HG03025 (cell line): ENCODE data around the gene HSP90AB1.
A peak's percentile ranks its signal among the peaks of the same experiment; 100 is the strongest.

ENCODE experiments used
- ATAC-seq: cut with Tn5 transposase; IDR thresholded peaks from one replicate; pipeline ENCODE4 v1.9.1; 2021; ENCODE audit warnings: mild to moderate bottlenecking, moderate library complexity; ENCODE audit not compliant: unreplicated experiment, low FRiP score

Gene HSP90AB1

DNA sequence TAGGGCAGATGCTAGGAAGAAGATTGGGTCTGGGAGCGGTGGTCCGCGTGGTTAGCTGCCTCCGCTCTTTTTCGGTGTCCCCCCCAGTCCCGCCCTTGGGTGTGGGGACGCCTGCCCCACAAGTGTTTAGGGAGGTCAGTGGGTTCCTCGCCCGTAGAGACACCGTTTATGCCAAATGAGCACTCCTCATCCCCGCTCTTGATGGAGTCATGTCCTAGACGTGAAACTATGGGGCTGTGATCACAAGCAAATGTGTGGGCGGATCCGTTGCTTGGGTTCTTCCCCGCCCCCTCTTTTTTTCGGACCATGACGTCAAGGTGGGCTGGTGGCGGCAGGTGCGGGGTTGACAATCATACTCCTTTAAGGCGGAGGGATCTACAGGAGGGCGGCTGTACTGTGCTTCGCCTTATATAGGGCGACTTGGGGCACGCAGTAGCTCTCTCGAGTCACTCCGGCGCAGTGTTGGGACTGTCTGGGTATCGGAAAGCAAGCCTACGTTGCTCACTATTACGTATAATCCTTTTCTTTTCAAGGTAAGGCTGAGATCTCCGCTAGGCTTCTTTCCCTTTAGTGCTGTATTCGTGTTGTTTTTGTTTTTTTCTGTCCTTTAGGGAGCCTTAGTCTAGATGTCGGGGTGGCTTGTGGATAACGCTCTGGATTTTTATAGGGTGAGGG, at the start of gene HSP90AB1:
Gene HSP90AB1 (plus strand): TSS at position 439 of the 675 bp plus-strand sequence. CDS start 1,529 bp downstream, outside the sequence.
- ATAC-seq: peak; percentile 60

DNA sequence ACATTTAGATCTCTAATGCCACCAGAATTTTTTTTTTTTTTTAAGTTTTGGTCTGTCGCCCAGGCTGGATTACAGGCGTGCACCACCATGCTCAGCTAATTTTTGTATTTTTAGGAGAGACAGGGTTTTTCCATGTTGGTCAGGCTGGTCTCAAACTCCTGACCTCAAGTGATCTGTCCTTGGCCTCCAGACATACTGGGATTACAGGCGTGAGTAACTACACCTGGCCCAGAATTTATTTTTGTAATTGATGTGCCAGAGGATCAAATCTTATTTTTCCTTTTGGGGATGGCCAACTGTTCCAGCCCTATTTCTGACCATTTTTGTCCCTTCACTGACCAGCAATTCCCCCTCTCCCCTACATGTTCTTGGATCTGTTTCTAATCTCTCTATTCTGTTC, 48.2 kb upstream of the HSP90AB1 start:
- ATAC-seq: no peak

DNA sequence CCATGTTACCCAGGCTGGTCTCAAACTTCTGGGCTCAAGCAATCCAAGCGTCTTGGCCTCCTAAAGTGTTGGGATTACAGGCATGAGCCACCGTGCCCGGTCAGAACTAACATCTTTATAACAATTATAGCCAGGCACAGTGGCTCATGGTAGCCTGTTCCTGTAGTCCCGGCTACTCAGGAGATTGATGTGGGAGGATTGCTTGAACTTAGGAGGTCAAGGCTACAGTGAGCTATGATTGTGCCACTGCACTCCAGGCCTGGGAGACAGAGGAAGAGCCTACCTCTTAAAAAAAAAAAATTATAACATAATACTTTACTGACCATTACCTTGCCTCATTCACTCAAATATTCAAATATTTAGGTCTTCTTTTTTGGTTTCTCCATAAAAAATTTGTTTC, 47.0 kb upstream of the HSP90AB1 start:
- no peak for ATAC-seq

DNA sequence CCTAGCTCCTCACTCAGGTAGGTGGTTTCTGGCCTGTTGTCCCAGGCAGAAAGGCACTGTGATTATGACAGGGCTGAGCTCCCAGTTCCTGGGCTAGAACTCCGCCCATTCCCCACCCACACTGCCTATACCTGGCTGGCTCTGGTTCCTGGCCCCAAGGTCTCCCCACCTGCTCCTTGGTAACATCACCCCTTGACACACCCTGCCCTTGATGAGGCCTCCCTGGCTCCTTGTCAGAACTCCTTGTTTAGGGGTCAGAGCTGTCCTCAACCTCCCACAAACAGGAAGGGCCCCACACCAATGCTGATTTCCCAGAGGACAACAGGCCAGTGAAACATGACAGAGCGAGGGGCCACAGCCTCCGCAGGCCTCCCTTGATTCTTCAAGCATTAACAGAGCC, 45.7 kb upstream of the HSP90AB1 start:
- no peak for ATAC-seq

DNA sequence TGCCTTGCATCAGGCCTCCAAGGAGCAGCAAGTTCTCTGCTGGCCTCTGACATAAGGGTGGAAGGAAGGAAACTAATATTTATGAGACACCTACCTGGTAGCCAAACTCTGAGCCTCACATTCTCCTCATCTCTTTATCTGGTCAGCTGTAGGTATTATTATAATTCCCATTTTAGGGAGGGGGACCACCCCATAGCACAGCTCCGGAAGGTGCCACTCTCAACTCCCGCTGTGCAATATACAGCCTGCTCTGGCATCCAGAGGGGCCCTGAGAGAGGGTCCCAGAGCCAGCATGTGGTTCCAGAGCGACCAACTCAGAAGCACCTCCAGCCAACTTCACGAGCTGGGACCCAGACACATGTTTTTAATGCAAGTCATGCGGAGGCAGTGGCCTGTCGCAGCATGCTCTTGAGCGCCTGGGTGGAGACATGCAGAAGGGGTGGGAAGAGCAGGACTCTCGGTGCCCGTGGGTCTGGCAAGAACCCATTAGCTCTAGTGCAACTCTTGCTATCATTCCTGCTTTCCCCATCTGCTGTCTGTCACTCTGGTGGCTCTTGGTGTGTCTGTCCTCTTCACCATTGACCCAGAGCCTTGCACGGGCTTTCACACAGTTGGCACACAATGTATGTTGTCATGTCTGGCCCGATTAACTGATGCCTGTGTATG, 45.1 kb upstream of the HSP90AB1 start:
- no peak for ATAC-seq

DNA sequence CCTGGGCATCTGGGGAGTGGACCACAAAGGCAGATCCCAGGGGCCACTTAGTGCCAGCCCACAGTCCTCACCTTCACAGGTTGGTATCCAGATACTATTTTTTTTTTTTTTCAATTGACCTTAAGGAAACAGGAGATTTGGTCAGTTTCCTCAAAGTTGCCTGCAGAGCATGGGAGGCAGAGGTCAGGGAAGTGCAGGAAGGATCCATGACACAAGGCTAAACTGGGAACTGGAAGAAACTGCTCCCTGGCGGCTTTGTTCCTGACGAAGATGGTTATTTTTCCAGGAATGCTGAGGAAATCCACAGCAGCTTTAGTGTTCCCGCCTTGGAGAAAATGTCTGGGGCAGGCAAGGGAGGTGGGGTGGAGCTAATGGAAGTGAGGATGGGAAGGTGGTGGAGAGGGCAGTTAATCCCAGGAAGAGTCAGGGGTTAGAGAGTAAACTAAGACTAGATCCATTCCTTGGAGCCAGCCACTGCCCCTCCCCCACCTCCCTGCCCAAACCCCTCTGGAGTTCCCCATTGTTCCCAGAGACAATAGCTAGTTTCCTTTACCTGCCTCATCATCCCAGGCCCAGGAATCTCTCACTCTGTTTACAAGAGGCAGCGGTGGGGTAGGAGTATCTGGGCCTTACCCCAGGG, 44.4 kb upstream of the HSP90AB1 start:
- ATAC-seq: no peak

DNA sequence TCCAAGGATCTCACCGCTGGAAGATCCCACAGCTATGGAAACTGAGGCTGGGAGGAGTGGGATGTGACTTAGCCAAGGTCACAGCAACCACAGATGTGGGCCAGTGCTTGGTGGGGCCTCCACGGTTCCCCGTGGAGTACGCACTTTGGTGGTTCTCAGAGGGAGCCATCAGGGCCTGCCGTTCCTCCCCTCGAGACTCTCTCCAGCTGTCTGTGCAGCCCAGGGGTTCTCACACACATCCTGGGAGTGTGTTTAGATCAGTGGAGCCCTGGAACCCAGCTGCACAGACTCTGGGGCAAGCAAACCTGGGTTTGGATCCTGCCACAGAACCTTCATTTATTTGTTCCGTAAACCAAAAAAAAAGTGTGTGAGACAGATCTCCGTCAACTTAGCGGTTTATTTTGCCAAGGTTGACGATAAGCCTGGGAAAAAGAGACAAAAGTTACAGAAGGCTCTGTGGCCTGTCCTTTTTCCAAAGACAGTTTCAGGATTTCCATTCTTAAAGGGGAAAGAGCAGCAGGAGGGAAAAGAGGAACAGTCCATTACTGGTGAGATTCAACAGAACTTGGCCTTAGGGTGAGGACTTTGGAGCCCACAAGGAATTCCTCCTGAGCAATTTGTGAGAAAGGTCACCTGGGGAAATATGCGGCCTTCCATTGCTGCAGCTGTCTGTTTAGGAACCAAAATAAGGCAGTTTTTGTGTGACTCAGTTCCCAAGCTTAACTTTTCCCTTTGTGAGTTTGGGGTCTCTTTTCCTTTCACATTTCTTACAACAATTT, 43.7 kb upstream of the HSP90AB1 start:
- ATAC-seq: no peak

DNA sequence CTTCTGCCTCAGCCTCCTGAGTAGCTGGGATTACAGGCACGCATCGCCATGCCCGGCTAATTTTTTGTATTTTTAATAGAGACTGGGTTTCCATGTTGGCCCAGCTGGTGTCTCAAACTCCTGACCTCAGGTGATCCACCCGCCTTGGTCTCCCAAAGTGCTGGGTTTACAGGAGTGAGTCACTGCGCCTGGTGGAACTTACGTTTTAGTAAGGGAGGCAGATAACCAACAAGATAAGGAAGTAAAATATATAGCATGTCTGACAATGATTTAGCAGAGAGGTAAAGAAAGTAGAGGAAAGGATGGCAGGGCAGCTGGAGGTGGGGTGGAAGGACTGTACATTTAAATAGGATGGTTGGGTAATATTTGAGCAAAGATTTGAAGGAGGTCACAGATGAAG, 42.9 kb upstream of the HSP90AB1 start:
- no peak for ATAC-seq

DNA sequence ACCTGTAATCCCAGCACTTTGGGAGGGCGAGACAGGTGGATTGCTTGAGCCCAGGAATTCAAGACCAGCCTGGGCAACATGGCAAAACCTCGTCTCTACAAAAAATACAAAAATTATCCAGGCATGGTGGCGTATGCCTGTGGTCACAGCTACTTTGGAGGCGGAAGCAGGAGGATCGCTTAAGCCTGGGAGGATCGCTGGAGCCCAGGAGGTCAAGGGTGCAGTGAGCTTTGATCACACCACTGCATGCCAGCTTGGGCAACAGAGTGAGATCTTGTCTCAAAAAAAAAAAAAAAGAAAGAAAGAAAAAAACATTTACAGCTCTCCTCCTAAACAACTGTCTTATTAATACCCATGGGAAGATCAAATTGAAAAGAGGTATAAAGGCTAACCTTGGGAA, 38.9 kb upstream of the HSP90AB1 start:
- no peak for ATAC-seq

DNA sequence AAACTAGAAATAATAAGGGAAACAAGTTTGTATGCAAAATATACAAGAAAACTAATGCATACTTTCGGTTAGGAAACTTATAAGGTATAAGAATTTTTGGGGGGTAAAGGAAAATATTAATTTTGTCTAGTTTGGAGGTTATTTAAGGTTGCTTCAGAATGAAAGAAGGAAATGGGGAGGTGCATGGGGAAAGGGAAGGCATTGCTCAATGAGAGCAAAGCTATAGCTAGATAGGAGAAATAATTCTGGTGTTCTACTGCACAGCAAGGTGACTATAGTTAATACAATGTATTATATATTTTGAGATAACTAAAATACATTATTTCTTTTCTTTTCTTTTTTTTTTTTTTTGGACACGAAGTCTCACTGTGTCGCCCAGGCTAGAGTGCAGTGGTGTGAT, 35.6 kb upstream of the HSP90AB1 start:
- no peak for ATAC-seq

DNA sequence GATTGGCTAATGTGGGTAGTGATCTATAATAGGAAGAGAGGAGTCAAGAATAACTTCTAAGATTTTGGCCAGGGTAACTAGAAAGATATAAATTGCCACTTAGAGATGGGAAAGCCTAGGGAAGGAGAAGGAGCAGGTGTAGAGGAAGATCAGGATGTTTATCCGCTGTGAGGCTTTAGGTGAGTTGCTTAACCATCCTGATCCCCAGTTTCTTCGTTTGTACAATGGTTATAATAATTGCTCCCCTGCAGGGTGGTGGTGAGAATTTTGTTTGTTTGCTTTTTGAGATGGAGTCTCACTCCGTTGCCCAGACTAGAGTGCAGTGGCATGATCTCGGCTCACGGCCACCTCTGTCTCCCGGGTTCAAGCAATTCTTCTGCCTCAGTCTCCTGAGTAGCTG, 32.6 kb upstream of the HSP90AB1 start:
- no peak for ATAC-seq

DNA sequence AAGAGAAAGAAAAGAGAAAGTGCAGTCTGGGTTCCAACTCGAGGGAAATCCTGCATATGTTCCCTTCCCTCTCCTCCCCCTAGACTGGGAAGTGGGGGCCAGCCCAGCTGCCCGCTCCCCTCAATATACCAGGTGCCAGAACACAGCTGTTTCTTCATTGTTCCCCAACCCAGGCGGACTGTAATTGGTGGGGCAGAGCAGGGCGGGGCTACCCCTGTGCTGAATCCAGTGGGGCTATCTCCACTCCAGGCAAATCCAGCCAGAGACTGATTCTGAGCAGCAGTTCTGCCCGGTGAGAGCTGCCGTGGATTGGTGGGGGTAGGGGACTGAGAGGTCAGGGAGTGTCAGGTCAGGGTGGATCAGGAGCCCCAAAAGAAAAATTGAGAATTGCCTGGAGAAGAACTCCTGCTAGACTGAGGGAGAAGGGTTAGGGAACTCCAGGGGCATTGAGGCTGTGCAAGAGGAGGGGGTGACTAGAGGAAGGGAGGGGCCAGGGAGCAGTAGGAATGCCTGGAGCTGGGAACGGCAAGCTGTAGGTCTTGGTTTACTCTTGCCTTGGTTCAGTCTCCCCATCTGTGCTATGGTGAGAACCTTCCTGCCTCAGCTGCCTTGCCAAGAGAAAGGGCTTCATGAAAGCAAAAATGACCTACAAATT, 30.1 kb upstream of the HSP90AB1 start, which contains the start of gene MYMX:
Gene MYMX (plus strand): TSS at position 250 of the 655 bp plus-strand sequence. CDS start 546 bp downstream, outside the sequence.
- no peak for ATAC-seq

DNA sequence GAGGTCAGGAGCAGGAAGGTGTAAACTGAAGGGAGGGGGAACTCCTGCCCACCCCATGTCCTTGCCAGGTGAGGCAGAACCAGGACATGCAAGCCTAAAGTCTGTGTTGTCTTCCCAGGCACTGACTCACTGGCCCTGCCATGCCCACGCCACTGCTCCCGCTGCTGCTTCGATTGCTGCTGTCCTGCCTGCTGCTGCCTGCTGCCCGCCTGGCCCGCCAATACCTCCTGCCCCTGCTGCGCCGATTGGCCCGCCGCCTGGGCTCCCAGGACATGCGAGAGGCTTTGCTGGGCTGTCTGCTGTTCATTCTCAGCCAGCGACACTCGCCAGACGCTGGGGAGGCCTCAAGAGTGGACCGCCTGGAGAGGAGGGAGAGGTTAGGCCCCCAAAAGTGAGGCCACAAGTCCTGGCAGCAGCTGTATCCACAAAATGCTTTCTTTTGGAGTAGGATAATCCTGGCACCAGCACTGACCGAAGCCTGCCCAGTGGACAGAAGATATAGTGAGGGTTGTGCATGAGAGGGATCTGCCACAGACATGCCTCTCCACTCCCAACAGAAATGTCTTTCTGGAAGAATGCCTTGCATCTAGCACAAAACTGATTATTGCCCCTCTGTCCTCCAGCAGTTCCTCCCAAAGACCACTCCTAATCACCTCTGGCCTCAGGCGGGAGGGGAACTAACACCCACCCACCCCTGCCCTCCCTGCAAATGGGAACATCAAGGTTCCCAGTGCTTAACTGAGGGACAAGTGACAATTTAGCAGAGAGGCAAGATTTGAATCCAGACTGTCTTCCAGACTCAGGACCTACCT, 29.4 kb upstream of the HSP90AB1 start:
- no peak for ATAC-seq

DNA sequence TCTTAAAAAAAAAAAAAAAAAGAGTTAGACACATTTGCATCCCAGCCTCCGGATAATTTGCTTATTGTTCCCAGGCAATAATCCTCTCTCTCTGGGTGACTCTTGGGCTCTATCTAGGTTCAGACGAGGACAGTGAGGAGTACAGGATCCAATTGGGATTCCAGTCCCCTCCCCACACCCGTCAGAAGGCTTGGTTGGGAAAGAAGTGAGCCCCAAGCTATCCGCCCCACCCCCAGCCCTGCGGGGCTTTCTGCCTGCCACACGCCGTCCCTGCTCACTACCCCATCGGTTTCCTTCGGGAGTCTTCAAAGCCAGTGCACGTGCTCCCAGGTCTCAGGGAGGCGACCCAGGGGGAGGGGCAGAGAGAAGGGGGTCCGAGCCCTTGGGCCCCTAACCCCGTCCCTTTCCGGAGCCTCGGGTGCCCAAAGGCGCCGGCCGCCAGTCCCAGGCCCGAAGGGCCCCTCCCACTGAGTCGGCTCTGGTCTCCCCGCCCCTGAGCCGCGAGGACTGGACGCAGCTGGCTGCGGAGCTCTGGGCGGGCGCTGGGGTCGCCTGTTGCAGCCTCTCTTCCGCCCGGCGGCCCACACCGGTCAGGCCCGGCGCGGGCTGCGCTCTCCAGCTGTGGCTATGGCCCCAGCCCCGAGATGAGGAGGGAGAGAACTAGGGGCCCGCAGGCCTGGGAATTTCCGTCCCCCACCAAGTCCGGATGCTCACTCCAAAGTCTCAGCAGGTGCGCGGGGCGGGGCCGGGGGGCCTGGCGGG, 27.7 kb upstream of the HSP90AB1 start:
- ATAC-seq: no peak

DNA sequence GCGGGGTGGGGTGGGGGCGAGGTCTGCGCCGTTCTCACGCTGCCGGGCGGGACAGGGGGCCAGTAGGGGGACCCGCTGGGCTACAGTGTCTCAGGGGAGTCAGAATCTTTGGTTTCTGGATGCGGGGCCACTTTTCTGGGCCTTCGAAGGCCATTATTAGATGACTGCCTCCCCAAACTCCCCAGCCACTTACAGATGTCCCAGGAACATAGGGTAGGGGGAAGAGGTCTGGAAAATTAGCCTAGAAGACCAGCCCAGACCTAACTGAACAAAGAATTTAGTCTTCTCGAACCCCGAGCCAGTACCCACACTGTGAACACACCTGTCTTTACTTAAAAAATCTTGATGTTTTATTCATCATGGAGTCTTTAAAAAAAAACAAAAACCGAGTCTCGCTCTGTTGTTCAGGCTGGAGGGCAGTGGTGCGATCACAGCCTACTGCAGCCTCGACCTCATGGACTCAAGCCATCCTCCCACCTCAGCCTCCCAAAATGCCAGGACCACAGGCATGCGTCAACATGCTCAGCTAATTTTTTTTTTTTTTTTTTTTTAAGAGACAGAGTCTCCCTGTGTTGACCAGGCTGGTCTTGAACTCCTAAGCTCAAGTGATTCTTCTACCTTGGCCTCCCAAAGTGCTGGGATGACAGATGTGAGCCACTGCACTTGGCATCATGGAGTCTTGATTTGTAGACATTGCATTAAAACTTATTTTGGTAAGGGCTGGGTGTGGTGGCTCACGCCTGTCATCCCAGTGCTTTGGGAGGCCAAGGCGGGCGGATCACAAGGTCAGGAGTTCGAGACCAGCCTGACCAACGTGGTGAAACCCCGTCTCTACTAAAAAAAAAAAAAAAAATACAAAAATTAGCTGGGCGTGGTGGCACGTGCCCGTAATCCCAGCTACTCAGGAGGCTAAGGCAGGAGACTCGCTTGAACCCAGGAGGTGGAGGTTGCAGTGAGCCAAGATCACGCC, 26.8 kb upstream of the HSP90AB1 start:
- no peak for ATAC-seq

DNA sequence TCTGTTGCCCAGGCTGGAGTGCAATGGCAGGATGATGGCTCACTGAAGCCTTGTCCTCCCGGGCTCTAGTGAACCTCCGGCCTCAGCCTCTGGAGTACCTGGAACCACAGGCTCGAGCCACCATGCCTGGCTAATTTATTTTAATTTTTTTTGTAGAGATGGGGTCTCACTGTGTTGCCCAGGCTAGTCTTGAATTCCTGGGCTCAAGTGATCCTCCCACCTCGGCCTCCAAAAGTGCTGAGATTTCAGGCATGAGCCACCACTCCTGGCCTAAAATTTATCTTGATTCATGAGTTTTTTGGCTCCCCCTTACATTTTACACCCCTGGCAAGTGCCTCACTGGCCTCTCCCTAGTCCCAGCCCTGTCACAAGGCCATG, 26.0 kb upstream of the HSP90AB1 start:
- no peak for ATAC-seq

DNA sequence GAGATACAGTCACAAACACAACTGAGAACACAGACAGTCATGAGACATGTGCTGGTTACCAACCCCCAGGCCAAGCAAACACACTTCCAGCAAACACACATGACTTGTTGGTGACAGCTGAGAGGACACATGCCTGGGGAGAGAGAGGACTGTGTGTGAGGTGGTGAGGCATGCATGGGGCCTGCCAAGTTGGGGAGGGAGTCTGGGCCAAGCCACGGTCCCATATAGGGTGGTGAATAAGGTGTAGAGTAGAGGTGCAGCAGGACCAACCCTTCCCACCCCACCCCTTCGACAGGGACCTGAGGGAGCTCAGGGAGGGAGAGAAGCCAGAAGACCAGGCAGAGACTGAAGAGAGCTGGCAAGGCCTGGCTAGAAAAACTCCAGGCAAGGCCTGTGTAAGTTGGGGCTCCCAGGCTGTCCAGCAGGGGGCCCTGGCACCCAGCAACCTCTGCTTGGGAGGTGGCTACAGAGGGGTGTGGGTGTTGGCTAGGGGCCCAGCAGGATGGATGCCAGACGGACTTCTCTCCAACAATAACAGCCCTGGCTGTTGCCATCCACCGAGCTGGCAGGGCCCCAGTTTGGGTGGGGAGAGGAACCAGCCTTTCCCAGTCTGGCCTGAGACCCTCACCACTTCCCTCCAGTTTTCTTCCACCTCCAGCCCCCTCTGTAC, 25.5 kb upstream of the HSP90AB1 start:
- no peak for ATAC-seq
